ENCODE measurements around the gene TBC1D17. TPM values are rescaled to one million over a fixed set of nuclear protein-coding genes. Genes with fewer than 3 reads are reported as not detected.

Gene TBC1D17
- total and polyA plus RNA-seq, 2 of the 13 experiments (the other 11 are each of a cell fraction or from before 2014, with no cell fraction given), result 9.7 to 16.9 TPM

- no peak for TF ChIP-seq ZNF296 (CRISPR knock-in tag; conservative IDR thresholded peaks at IDR 0.05)
- TF ChIP-seq TCF12 (IDR thresholded peaks at IDR 0.05), result no peak
- no peak for TF ChIP-seq TCF12 (CRISPR knock-in tag; IDR thresholded peaks at IDR 0.05)
- TF ChIP-seq CAMTA2 (CRISPR knock-in tag; IDR thresholded peaks at IDR 0.05; ENCODE audit: borderline replicate concordance), result no peak
- 0 out of 2 replicates have a peak, but pooled peaks have one; percentile 47 for TF ChIP-seq BRD4 (CRISPR knock-in tag; IDR thresholded peaks at IDR 0.05)
- TF ChIP-seq EZH2 (conservative IDR thresholded peaks at IDR 0.05; ENCODE audit: low read depth, low read length), result no peak
- TF ChIP-seq ZSCAN30 (CRISPR knock-in tag; IDR thresholded peaks at IDR 0.05), result no peak; the same call in 1 of the 2 replicates
- no peak for TF ChIP-seq ZNF704 (CRISPR knock-in tag; IDR thresholded peaks at IDR 0.05; ENCODE audit: borderline replicate concordance)
- peak; percentile 1; the same call in 1 of the 2 replicates for TF ChIP-seq HNF4A (CRISPR knock-in tag; IDR thresholded peaks at IDR 0.05)
- no peak for TF ChIP-seq ATRX (CRISPR knock-in tag; IDR thresholded peaks at IDR 0.05; ENCODE audit: borderline replicate concordance)
- no peak for TF ChIP-seq KAT2B (IDR thresholded peaks at IDR 0.05; ENCODE audit: borderline replicate concordance, low read depth, low read length)
- TF ChIP-seq U2AF2 (IDR thresholded peaks at IDR 0.05; ENCODE audit: low read depth, low read length), result no peak
- no peak for TF ChIP-seq KDM6A (CRISPR knock-in tag; IDR thresholded peaks at IDR 0.05; ENCODE audit: low read depth)
- TF ChIP-seq ZBTB7A (CRISPR knock-in tag; IDR thresholded peaks at IDR 0.05), result no peak
- TF ChIP-seq E2F2 (CRISPR knock-in tag; IDR thresholded peaks at IDR 0.05; ENCODE audit: borderline replicate concordance), result no peak
- no peak for TF ChIP-seq NPAS2 (CRISPR knock-in tag; IDR thresholded peaks at IDR 0.05; ENCODE audit: borderline replicate concordance)
- peak; percentile 31 for TF ChIP-seq CBX1 (IDR thresholded peaks at IDR 0.05; ENCODE audit: low read depth)
- TF ChIP-seq ZNF709 (CRISPR knock-in tag; IDR thresholded peaks at IDR 0.05), result peak; percentile 26; the same call in 1 of the 2 replicates
- TF ChIP-seq ATM (IDR thresholded peaks at IDR 0.05; ENCODE audit: borderline replicate concordance), result no peak
- no peak for TF ChIP-seq HIVEP1 (CRISPR knock-in tag; IDR thresholded peaks at IDR 0.05)
- TF ChIP-seq EEA1 (CRISPR knock-in tag; IDR thresholded peaks at IDR 0.05; ENCODE audit: borderline replicate concordance), result no peak
- no peak for TF ChIP-seq ONECUT2 (CRISPR knock-in tag; IDR thresholded peaks at IDR 0.05)
- no peak; the same call in 1 of the 2 replicates for TF ChIP-seq ZNF607 (CRISPR knock-in tag; IDR thresholded peaks at IDR 0.05; ENCODE audit: borderline replicate concordance)
- TF ChIP-seq BCLAF1 (IDR thresholded peaks at IDR 0.05), result no peak
- TF ChIP-seq ZBTB43 (CRISPR knock-in tag; conservative IDR thresholded peaks at IDR 0.05), result 0 out of 2 replicates have a peak, but pooled peaks have one; percentile 56
Measured at GRCh38 chr19:49877020-49877878, at the start of gene TBC1D17, which contains the start of gene AKT1S1 (continued).
